ENCODE results near the gene TNRC6B. TPM values are rescaled to one million over a fixed set of nuclear protein-coding genes. Genes with fewer than 3 reads are reported as not detected.

TNRC6B gene
- polyA plus RNA-seq, 1 donor from 2014 or later: 7.6 TPM

- no peak for TF ChIP-seq MXI1 (conservative IDR thresholded peaks at IDR 0.05; ENCODE audit: poor library complexity, severe bottlenecking)
- no peak for TF ChIP-seq RAD21 (conservative IDR thresholded peaks at IDR 0.05)
- no peak for TF ChIP-seq POLR2AphosphoS5 (IDR thresholded peaks at IDR 0.05)
- no peak for TF ChIP-seq TAF1 (IDR thresholded peaks at IDR 0.05; ENCODE audit: low read depth)
- TF ChIP-seq EP300 (conservative IDR thresholded peaks at IDR 0.05; ENCODE audit: poor library complexity, severe bottlenecking): no peak
- no peak for TF ChIP-seq REST (IDR thresholded peaks at IDR 0.05; ENCODE audit: borderline replicate concordance)
- Histone ChIP-seq H3K79me2 (replicated peaks; ENCODE audit: insufficient read depth, low read length) (peaks cover 91% of the 10 kb centered on the region), H3K9ac (ENCODE audit: low read length) (no peak overlapping the region), H3K27ac (ENCODE audit: low read length) (no peak overlapping the region), H3K27me3 (ENCODE audit: insufficient read depth, low read depth, low read length) (no peaks in the 10 kb centered on the region), H3K9me2 (ENCODE audit: insufficient read depth, low read length) (no peaks in the 10 kb centered on the region), H3K36me3 (ENCODE audit: insufficient read depth, low read length) (no peaks in the 10 kb centered on the region), H3K4me2 (ENCODE audit: low read length) (no peak overlapping the region), H3K4me3 (ENCODE audit: low read length) (no peak overlapping the region), H2AFZ (ENCODE audit: low read depth, low read length) (no peak overlapping the region), H3K9me3 (ENCODE audit: low read length) (no peaks in the 10 kb centered on the region), H4K20me1 (ENCODE audit: insufficient read depth) (peaks cover 50% of the 10 kb centered on the region), H3F3A (ENCODE audit: insufficient read depth, low read length, poor library complexity, severe bottlenecking) (no peaks in the 10 kb centered on the region)
Measured at GRCh38 chr22:40211476-40212054, 33.8 kb downstream of the TNRC6B start.

GRCh38 chr22:40212121-40212520 is 34.4 kb downstream of the TNRC6B start:
- no peaks in the 10 kb centered on the region for H3K9me3 ChIP-seq (ENCODE audit: low read length)
- H3K9me2 ChIP-seq (ENCODE audit: insufficient read depth, low read length): no peaks in the 10 kb centered on the region
- no peaks in the 10 kb centered on the region for H3K27me3 ChIP-seq (ENCODE audit: insufficient read depth, low read depth, low read length)
- H3K4me3 ChIP-seq (ENCODE audit: low read length): no peak overlapping the region
- H4K20me1 ChIP-seq (ENCODE audit: insufficient read depth): peaks cover 44% of the 10 kb centered on the region
- no peaks in the 10 kb centered on the region for H3K36me3 ChIP-seq (ENCODE audit: insufficient read depth, low read length)
- no peak overlapping the region for H3K4me2 ChIP-seq (ENCODE audit: low read length)
- H2AFZ ChIP-seq (ENCODE audit: low read depth, low read length): no peak overlapping the region
- no peak overlapping the region for H3K27ac ChIP-seq (ENCODE audit: low read length)
- H3K79me2 ChIP-seq (replicated peaks; ENCODE audit: insufficient read depth, low read length): peaks cover 91% of the 10 kb centered on the region
- TF ChIP-seq SMC3 (conservative IDR thresholded peaks at IDR 0.05; ENCODE audit: poor library complexity): no peak
- TF ChIP-seq EP300 (conservative IDR thresholded peaks at IDR 0.05; ENCODE audit: poor library complexity, severe bottlenecking): no peak
- no peak for TF ChIP-seq CTCF (IDR thresholded peaks at IDR 0.05; ENCODE audit: poor library complexity, severe bottlenecking)
- no peak for TF ChIP-seq EZH2 (IDR thresholded peaks at IDR 0.05; ENCODE audit: borderline replicate concordance, insufficient read depth, low read length, poor library complexity, severe bottlenecking)
- no peak for TF ChIP-seq TAF1 (IDR thresholded peaks at IDR 0.05; ENCODE audit: low read depth)
- TF ChIP-seq POLR2AphosphoS5 (IDR thresholded peaks at IDR 0.05): no peak
- no peaks in the 10 kb centered on the region for H3F3A ChIP-seq (ENCODE audit: insufficient read depth, low read length, poor library complexity, severe bottlenecking)
- no peak overlapping the region for H3K9ac ChIP-seq (ENCODE audit: low read length)

Data from neural cell (in vitro differentiated cells).